GM21360 (cell line): ENCODE measurements around the gene HSD17B8.

ENCODE experiments used
- ATAC-seq: cut with Tn5 transposase; IDR thresholded peaks from one replicate; pipeline ENCODE4 v1.9.1; 2021; ENCODE audit warnings: mild to moderate bottlenecking, moderate library complexity; ENCODE audit not compliant: unreplicated experiment

The HSD17B8 gene

DNA sequence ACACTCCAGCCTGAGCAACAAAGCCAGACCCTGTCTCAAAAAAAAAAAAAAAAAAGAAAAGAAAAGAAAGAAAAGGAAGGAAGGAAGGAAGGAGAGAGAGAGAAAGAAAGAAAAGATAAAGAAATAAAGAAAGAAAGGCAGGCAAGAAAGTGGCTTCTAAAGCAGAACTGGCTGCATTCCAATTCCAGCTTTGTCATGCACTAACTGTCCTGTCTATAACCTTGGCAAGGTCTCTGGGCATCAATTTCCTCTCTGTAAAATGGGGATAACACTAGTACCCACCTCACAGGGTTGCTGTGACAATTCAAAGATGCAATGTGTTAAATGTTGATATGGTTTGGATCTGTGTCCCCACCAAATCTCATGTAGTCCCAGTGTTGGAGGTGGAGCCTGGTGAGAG, 31.9 kb downstream of the HSD17B8 start:
- no peak for ATAC-seq

DNA sequence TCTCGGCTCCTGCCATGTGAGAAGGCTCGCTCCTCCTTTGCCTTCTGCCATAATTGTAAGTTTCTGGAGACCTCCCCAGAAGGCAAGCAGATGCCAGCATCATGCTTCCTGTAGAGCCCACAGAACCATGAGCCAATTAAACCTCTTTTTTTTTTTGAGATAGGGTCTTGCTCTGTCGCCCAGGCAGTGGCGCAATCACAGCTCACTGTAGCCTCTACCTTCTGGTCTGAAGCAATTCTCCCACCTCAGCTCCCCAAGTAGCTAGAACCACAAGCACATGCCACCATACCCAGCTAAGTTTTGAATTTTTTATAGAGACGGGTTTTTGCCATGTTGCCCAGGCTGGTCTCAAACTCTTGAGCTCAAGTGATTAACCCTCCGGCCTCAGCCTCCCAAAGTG, 32.4 kb downstream of the HSD17B8 start:
- no peak for ATAC-seq

DNA sequence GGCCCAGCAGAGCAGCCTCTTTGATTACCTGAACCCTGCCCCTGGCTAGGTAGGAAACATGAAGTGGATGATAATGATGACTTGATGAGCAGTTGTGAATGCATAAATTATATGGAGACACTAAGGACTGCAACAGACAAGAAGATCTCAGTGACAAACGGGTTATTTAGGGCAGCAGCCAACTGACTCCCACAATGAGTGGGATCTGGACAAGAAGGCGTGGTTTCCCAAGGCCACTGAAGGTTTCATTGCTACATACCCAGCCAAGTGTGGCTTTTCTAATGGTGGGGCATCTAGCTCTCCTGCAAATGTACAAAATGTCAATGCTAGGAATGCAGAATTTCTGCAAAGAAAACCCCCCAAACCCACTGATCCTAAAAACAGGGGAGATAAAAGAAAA, 33.3 kb downstream of the HSD17B8 start:
- ATAC-seq, result no peak

DNA sequence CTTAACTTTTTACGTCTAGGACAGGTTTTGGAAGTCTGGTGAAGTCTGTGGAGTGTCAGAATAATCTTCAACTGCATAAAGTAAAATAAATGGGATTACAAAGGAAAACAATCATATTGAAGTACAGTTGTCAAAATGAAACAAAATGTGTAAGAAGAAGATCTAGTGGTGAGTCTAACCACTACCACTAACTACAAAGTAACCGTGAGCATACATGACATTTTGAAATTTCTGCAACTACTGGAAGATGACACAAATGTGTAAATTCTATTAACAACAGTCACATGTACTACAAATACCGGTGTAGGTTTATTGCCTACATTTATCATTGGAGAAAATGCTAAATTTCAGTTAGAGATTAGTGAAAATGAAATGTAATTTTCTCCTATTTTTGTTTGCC, 37.5 kb downstream of the HSD17B8 start:
- no peak for ATAC-seq

DNA sequence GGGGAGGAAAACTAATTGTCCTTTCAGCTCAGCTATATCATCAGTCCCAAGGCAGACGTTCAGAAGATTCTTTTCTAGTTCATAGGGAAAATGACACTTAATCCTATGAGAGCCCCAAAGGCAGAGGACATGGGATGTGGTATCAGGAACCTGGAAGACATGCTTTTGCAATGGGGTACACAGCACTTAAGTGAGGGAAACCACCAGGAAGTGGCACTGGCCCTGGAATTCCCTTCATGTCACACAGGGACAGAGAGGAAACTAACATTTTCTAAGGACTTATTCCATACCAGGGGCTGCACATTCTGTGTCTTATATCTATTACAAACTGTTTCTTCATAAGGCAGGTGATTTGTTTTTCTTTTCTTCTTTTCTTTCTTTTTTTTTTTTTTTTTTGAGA, 39.0 kb downstream of the HSD17B8 start:
- no peak for ATAC-seq

DNA sequence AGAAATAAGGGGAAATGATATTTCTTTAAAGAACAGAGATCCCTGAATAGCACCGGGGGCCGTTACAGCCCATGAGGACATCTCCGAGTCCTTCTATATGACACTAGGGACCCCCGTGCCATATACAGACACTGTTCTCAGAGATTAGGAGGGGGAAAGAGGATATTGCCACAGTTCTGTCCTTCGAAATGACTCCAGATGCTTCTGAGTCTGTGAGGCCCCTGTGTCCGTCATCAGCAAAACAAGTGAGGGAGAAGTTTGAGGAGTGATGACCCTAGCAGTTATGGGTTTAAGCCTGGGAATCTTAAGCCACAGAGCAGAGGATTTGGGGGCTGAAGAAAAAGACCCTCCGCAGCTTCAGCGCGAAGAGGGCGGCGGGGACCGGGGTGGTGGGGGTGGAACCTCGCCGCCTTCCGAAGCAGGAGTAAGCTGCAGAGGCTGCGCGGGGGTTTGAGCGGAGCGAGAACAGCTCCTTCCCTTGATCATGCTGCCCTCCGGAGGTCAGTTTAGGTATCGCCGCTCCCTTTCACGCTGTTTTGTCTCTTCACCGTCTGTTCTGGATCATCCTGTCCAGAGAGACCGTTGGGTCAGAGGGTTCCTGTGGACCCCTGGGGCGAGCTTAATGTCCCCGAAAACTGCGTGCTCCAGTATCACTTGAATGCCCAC, 43.7 kb downstream of the HSD17B8 start:
- peak; percentile 45 for ATAC-seq

DNA sequence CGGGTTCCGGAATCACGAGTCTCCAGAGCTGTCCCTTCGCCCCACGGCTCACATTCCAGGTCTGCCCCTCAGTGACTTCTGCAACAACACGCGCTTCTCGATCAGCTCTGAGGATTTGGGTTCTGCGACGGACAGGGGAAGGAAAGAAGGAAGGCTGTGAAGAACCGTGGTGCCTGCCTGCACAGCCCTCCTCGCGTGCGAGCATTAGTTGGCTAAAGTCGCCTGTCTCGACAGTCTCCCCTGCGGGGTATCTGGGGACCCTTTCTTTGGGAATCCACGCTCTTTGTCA, 44.1 kb downstream of the HSD17B8 start:
- ATAC-seq, result peak; percentile 11

DNA sequence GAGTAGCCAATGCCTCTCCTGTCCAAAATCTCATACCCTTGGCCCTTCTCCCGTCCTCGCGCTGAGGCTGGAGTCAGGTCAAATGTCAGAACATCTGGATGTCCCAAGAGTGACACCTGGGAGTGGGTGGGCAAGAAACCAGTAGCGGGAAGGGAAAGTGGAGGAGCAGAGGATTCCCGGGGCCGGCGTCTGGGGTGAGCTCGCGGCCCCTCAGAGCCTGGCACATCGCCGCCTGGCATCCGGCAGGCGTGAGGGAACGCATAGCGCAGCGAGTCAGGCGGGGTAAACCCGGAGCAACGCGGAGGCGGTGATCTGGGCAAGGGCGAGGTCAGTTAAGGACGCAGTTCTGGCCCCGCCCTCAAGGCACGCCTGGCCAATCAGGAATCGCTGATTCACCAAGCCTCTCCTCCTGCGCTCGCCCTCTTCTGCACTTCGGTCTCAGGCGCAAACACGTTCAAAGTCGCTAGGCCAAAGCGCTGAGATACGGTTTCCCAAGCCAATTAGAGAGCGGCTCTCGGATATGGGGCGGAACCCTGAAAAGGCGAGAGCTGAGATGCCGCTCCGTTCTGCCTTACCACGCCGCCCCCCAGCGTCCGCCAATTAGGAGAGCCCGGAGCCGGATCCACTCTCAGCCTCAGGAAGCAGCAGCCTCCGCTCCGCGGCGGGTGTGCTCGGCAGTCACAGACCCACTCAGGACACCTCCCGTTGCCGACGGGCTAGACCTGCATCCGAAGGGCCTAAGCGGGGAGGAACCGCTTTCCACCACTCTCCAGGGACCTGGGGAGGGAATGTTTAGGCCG, 44.7 kb downstream of the HSD17B8 start:
- ATAC-seq, result peak; percentile 87

DNA sequence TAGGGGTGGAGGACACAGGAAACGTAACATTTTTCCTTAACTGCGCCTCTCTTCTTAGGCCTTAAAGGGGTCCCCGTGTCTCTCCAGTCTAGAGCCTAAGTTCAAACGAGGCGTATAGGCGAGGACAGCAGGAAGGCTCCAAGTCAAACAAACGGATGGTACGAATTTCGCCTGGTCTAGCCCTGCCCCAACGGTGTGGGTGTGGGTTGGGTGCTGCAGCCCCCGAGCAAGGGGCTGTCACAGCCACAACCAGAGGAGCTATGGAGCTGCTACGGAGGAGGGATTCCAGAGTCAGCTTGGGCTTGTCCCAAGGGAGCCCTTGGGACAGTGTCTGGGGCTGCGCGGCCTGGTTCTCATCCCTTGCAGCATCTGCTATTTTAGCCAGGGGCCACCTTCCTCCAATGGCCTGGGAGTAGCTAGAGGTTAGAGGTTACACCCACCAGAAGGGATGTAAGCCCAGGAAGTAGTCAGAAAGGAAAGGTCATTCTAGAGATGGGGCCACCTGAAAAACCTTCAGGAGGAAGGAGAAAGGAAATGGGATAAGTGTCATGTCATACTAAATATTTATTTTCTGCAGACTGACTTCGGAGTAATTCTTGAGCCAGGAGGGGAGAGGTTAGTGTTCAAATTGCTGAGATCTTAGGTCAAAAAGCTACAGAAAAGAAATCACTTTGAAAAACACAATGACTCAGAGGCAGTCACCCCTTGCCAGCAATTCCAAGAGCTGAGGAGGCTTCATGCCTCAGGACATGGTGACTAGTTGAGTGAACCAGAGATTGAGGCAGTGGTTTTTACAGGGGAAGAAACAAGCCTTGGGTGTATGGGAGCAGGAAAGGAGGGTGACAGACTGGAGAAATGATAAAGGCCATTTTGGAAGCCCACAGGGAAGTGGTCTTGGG, 45.5 kb downstream of the HSD17B8 start:
- ATAC-seq, result no peak

DNA sequence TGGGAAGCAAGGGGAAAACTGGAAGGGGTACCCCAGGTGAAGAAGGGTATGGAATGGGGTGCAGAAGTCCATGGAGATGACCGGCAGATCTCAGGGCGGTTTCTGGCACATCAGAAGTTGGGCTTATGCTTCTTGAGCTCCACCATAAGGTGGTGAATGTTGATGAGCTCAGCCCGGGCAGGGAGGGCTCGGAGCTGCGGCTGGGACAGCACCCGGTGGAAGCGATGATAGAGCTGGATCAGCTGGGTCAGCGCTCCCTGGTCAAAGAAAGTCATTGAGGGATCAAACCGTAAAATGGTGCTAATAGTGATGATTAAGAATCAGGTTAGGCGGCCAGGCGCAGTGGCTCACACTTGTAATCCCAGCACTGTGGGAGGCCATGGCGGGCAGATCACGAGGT, 46.3 kb downstream of the HSD17B8 start:
- ATAC-seq, result no peak

DNA sequence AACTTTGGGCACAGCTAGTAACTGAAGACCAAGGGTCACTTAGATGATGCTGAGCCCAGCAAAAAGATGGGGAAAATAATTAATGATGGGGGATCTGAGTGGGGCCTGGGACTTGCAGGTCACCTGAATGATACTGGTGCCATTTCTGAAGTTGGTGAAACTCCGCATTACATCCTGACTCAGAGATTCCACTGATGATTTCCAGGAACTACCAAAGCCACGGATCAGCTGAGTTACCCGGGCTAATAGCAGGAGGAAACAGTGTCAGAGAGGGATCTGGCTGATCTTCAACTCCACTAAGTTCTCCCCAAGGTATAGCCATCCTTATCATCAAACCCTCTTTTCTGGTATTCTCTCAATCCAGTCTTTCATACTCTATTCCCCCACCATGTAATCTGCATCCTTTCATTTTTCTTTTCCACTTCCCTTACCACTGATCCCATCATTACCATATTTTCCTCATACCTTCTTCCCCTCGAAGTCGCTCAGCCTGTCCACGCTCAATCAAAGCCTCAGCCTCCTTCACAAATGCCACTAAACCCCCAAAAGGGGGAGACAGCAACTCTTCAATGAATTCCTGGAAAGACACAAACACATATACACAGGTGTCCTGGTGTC, 47.0 kb downstream of the HSD17B8 start:
- no peak for ATAC-seq

DNA sequence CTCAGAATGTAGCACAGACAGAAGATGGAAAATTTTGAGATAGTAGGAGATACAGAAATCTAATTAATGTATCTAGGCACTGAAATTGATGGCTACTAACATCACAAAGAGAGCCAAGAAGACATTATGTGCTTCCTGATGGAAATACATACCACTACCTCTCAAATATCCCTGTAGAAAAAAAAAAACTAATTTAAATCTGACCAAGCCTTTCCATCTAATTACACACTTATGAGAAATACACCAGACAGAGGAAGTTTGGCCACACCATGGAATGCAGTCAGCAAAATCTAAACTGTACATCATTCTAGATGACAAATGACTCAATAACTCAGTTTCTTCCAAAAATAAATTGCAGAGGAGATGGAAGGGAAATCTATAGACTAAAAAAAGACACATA, 48.3 kb downstream of the HSD17B8 start:
- ATAC-seq, result no peak

DNA sequence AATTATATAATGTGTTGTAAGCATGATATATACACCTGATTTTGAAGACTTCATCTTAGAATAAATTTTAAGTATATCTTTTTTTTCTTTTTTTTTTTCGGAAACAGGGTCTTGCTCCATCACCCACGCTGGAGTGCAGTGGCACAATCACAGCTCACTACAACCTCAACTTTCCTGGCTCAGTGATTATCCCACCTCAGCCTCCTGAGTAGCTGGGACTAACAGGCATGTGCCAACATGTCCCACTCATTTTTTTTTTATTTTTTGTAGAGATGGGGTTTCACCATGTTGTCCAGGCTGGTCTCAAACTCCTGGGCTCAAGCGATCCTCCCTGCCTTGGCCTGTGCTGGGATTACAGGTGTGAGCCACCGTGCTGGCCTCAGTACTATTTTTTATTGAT, 50.1 kb downstream of the HSD17B8 start:
- no peak for ATAC-seq
